IPS DF 6.9 (cell line): ENCODE data around the gene ZNF286A.
"Not testable (repeated sequence)": the region's sequence is repeated elsewhere in the genome, so short reads cannot be mapped to it uniquely, and the experiment has no call there.

ENCODE experiments used
- DNase-seq: peaks from one replicate; pipeline ENCODE4 v3.0.0-alpha.2; 2013; ENCODE audit warnings: low read depth, low spot score
- H3K27ac ChIP-seq: one replicate; pipeline ENCODE4 v1.5.1; 2013; ENCODE audit warnings: low read length, control low read depth
- H3K27me3 ChIP-seq: 2 replicates; pipeline ENCODE4 v1.6.1; 2013; ENCODE audit warnings: mild to moderate bottlenecking, low read length; ENCODE audit not compliant: control insufficient read depth, insufficient read depth
- H3K36me3 ChIP-seq: 2 replicates; pipeline ENCODE4 v1.6.1; 2013; ENCODE audit warnings: low read length; ENCODE audit not compliant: control insufficient read depth, insufficient read depth
- H3K4me1 ChIP-seq: 2 replicates; pipeline ENCODE4 v1.6.1; 2013; ENCODE audit warnings: low read length; ENCODE audit not compliant: control insufficient read depth, insufficient read depth
- H3K4me3 ChIP-seq: 2 replicates; pipeline ENCODE4 v1.5.1; 2013; ENCODE audit warnings: mild to moderate bottlenecking, low read length
- H3K9me3 ChIP-seq: 2 replicates; pipeline ENCODE4 v1.6.1; 2013; ENCODE audit warnings: low read length, inconsistent platforms; ENCODE audit not compliant: control insufficient read depth, insufficient read depth
- WGBS: extraction: QIAGEN DNeasy Blood & Tissue Kit; methylation state at CpG from one replicate; pipeline ENCODE4 v1.1.7; 2013; ENCODE audit warnings: mixed read lengths, missing lambda C conversion rate; ENCODE audit not compliant: insufficient read length, insufficient coverage; 5-methylcytosine and 5-hydroxymethylcytosine counted together

Gene ZNF286A

GRCh38 chr17:15768865-15769533 lies 69.4 kb downstream of the ZNF286A start:
- not testable (repeated sequence) for H3K4me1 ChIP-seq, DNase-seq, H3K27ac ChIP-seq, H3K36me3 ChIP-seq, H3K9me3 ChIP-seq, H3K27me3 ChIP-seq, H3K4me3 ChIP-seq
- WGBS, result no CpG with 5 or more reads among the region's 14 CpGs
